ENCODE measurements around the gene VPS35.

VPS35 gene

GRCh38 chr16:46621934-46622676 is 66.9 kb downstream of the VPS35 start:
- Mint-ChIP-seq H3K36me3 (peaks cover 18% of the 10 kb centered on the region), H3K9me3 (no peaks in the 10 kb centered on the region), H3K27ac (peak overlapping the region; percentile 91), H3K4me3 (peak overlapping the region; percentile 86), H3K4me1 (peaks cover 35% of the 10 kb centered on the region), H3K27me3 (no peaks in the 10 kb centered on the region)
- no peak for DNase-seq
- CTCF ChIA-PET, result no interaction called here

DNA sequence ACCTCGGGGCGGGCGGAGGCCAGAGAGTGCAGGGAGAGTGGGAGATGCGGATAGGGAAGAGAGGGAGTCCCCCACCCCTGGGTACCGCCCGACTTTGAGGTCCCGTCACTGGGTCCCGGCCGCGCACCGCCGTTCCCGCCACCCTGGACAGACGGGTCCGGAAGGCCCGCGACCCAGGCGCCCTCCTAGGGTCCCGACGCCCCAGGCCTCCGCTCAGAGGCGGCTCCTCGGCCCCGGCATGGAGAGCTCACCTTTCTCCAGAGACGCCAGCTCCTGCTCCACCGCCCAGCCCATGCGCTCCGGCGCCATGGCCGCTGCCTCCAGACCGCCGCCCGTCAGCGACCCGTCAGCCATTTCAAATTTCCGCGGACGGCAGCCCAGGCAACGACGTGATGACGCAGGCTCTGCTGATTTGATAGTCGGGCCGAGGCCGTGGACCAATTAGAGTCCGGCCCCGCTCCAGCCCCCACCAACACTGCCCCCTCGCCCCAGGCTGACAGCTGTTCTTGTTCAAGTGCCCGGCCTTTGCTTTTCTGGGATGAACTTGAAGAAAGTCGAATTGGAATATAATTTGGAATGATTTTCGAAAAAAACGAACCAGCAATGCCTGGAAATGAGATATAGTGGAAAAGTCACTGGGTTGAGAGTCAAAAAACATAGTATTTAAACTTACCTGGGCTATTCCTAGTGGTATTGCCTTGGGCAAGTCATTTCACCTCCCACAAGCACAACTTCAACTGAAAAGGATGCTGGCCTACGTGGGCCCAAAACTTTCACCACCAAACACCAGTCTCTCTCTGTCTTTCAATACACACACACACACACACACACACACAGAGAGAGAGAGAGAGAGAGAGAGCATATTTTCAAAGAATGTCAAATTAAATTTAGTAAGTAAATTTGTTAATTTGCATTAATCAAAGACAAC is 67.7 kb downstream of the VPS35 start, which contains the start of gene SHCBP1:
Gene SHCBP1 (minus strand): TSS at position 374 of the 928 bp plus-strand sequence. CDS start 20 bp downstream, at position 354.
- H3K9me3 Mint-ChIP-seq, result no peaks in the 10 kb centered on the region
- peak within 1 kb of the TSS; percentile 92 for H3K27ac Mint-ChIP-seq
- H3K27me3 Mint-ChIP-seq, result no peaks in the 10 kb centered on the region
- peak within 1 kb of the TSS; percentile 86 for H3K4me3 Mint-ChIP-seq
- H3K4me1 Mint-ChIP-seq, result peaks cover 37% of the 10 kb centered on the region
- H3K36me3 Mint-ChIP-seq, result peaks cover 25% of the 10 kb centered on the region
- CTCF ChIA-PET, result interaction anchor here (0.9 to 1.2 kb wide), 2 partner anchors 61 to 308 kb away, joined by 3 read pairs; no protein-coding TSS in a partner anchor
- peak; percentile 91 for DNase-seq

DNA sequence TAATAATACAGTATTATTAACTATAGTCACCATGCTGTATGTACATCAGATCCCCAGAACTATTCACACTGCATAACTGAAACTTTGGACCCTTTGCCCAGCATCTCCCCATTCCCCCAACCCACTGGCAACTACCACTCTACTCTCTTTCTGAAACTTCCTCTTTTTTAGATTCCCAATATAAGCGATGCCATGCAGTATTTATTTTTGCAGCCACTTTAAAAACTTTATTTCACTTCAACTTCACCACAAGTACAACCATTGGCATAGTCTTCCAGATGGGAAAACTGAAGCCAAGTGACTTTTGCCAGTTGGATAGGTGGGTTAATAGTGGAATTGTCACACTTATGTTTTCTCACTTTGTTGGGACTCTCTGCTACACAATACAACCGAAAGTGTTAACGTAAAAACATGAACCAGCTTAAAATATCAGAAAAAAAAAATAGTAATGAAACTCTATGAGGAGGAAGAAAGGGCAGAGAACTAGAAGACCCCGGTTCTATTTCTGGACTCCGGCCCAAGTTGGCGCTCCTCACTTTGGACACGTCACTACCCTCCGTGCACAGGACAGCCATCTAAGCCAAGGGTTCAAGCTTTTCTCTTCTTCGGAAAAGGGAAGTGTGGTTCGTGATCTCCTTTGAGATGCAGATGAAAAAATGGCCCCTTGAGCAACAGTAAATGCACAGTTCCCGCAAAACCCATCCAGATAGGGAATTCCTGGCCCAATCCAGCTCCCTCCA is 68.5 kb downstream of the VPS35 start:
- DNase-seq, result no peak
- Mint-ChIP-seq H3K27ac (peak overlapping the region; percentile 92), H3K4me1 (peaks cover 39% of the 10 kb centered on the region), H3K27me3 (no peaks in the 10 kb centered on the region), H3K9me3 (no peaks in the 10 kb centered on the region), H3K36me3 (peaks cover 32% of the 10 kb centered on the region), H3K4me3 (peak overlapping the region; percentile 86)
- CTCF ChIA-PET, result interaction anchor here (0.9 to 1.2 kb wide), 2 partner anchors 62 to 309 kb away, joined by 3 read pairs; no protein-coding TSS in a partner anchor

DNA sequence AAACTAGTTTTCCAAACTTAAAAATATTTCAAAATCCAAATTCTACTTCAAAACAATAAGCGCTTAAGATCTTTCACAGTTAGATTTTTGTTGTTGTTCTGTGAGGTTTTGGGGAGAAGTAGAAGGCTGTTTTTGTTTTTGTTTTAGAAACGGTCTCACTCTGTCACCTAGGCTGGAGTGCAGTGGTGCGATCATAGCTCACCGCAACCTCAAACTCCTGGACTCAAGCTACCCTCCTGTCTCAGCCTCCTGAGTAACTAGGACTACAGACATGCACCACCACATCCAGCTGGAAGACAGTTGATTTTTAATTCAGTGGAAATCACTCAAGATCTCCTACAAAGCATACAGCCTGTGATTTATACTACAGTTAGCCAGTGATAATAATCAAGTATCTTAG is 70.5 kb downstream of the VPS35 start:
- Mint-ChIP-seq H3K27me3 (no peaks in the 10 kb centered on the region), H3K36me3 (peaks cover 35% of the 10 kb centered on the region), H3K4me3 (no peak overlapping the region), H3K9me3 (no peaks in the 10 kb centered on the region), H3K27ac (no peak overlapping the region), H3K4me1 (peaks cover 39% of the 10 kb centered on the region)
- DNase-seq, result no peak
- CTCF ChIA-PET, result interaction anchor here (0.5 to 1.8 kb wide), 2 partner anchors 9 to 10 kb away, joined by 3 to 5 read pairs; no protein-coding TSS in a partner anchor

DNA sequence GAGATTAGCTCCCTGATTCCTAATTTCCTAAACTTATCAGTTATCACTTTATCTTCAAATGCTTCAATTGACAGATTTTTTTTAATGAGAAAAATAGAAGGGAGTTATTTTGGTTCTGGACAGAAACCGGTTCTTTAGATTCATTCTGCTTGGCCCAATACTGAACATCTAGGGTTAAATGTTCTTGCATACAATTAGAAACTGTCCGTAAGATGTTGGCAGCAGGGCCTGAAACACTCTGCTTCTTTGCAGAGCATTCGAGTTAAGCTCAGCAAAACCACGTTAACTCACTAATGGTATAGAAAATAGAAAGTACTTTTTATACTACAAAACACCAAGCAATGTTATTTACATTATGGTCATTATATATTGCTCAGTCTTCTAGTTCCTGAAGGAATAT is 75.0 kb downstream of the VPS35 start:
- no peak for DNase-seq
- H3K27ac Mint-ChIP-seq, result no peak overlapping the region
- CTCF ChIA-PET, result no interaction called here
- no peak overlapping the region for H3K4me3 Mint-ChIP-seq
- H3K9me3 Mint-ChIP-seq, result no peaks in the 10 kb centered on the region
- H3K36me3 Mint-ChIP-seq, result peaks cover 38% of the 10 kb centered on the region
- H3K27me3 Mint-ChIP-seq, result no peaks in the 10 kb centered on the region
- H3K4me1 Mint-ChIP-seq, result peaks cover 13% of the 10 kb centered on the region

DNA sequence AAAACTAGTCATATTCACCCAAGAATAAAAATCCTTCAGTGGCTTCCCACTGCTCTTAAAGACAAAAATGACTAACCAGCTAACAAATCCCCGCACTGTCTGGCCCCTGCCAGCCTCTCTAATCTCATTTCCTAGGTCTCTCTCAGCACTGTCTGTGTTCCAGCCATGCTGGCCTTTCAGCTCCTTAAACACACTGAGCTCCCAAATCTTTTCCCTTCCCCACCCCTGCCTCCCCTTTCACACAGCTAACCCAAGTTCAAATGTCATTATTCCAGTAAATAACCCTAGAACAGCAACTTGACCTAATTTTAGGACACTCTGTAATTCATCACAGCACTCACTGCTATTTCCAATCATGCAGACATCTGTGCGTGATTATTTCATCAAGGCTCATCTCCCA is 75.6 kb downstream of the VPS35 start:
- no peaks in the 10 kb centered on the region for H3K27me3 Mint-ChIP-seq
- CTCF ChIA-PET, result interaction anchor here (0.6 kb wide), 1 partner anchor 1705 kb away, joined by 4 read pairs; no protein-coding TSS in a partner anchor
- H3K36me3 Mint-ChIP-seq, result peaks cover 37% of the 10 kb centered on the region
- no peak overlapping the region for H3K4me3 Mint-ChIP-seq
- H3K9me3 Mint-ChIP-seq, result no peaks in the 10 kb centered on the region
- no peak for DNase-seq
- H3K4me1 Mint-ChIP-seq, result peaks cover 7% of the 10 kb centered on the region
- no peak overlapping the region for H3K27ac Mint-ChIP-seq

GRCh38 chr16:46612121-46612520 is 76.9 kb downstream of the VPS35 start:
- CTCF ChIA-PET, result interaction anchor here (1.2 kb wide), 1 partner anchor 57 kb away, joined by 3 read pairs; no protein-coding TSS in a partner anchor
- no peaks in the 10 kb centered on the region for H3K9me3 Mint-ChIP-seq

GRCh38 chr16:46607529-46607928 is 81.4 kb downstream of the VPS35 start:
- Mint-ChIP-seq H3K36me3 (peaks cover 39% of the 10 kb centered on the region), H3K27me3 (no peaks in the 10 kb centered on the region), H3K4me1 (no peaks in the 10 kb centered on the region), H3K4me3 (no peak overlapping the region), H3K27ac (no peak overlapping the region), H3K9me3 (no peaks in the 10 kb centered on the region)
- CTCF ChIA-PET, result interaction anchor here (0.7 to 2.8 kb wide), 3 partner anchors 53 to 440 kb away, joined by 3 to 18 read pairs (median 3); no protein-coding TSS in a partner anchor
- no peak for DNase-seq

More at GRCh38 chr16:46612121-46612520, 76.9 kb downstream of the VPS35 start:
- no peak for DNase-seq
- Mint-ChIP-seq H3K4me3 (no peak overlapping the region), H3K27ac (no peak overlapping the region), H3K27me3 (no peaks in the 10 kb centered on the region), H3K36me3 (peaks cover 36% of the 10 kb centered on the region), H3K4me1 (peaks cover 4% of the 10 kb centered on the region)

DNA sequence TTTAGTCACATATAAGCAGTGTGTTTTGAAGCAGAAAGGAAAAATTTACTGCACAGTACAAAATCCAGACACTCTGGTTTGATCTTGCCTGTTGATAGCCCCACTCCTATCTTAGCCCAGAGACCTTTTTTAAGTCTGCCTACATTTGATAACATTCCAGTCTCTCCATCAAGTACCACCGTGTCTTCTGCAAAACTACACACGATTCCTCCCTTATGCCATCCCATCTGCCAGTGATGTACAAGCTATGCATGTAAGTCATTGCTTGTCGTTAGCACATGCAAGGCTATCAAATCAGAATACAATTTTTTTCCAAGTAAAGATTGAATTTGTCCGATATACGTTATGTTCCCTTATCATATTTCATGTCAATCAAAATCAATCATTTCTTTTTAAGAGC is 82.7 kb downstream of the VPS35 start:
- H3K36me3 Mint-ChIP-seq, result peaks cover 49% of the 10 kb centered on the region
- CTCF ChIA-PET, result interaction anchor here (0.6 to 2.8 kb wide), 3 partner anchors 23 to 82 kb away, joined by 3 to 18 read pairs (median 3); no protein-coding TSS in a partner anchor
- no peaks in the 10 kb centered on the region for H3K9me3 Mint-ChIP-seq
- H3K27ac Mint-ChIP-seq, result no peak overlapping the region
- no peaks in the 10 kb centered on the region for H3K27me3 Mint-ChIP-seq
- no peak for DNase-seq
- no peaks in the 10 kb centered on the region for H3K4me1 Mint-ChIP-seq
- H3K4me3 Mint-ChIP-seq, result no peak overlapping the region

Measured in activated naive CD4-positive, alpha-beta T cell treated with anti-CD3 and anti-CD28 coated beads, Interleukin-2, amount 10 ng/mL, durations not matched to agents 7 days and 5 days (primary cell).